Fibroblast of mammary gland (primary cell): ENCODE measurements around the gene CPM.

Experiments used
- DNase-seq: peaks from one replicate; pipeline ENCODE4 v3.0.0-alpha.2; 2010; ENCODE audit warnings: low read depth
- H3K4me3 ChIP-seq: 2 replicates; pipeline ENCODE4 v1.5.1; 2011; ENCODE audit warnings: low read depth, mild to moderate bottlenecking, low read length, moderate library complexity; ENCODE audit not compliant: control insufficient read depth
- CTCF ChIP-seq: conservative IDR thresholded peaks from 2 replicates; pipeline ENCODE4 v1.5.1; 2011; ENCODE audit warnings: low read depth, low read length, inconsistent platforms; ENCODE audit not compliant: control insufficient read depth, insufficient read depth

CPM gene

GRCh38 chr12:68963856-68964745, 31.1 kb upstream of the CPM start:
- peak; percentile 18 for DNase-seq
- H3K4me3 ChIP-seq = no peak overlapping the region
- no peak for TF ChIP-seq CTCF

GRCh38 chr12:68962877-68963855, 30.2 kb upstream of the CPM start:
- no peak for TF ChIP-seq CTCF
- DNase-seq = peak; percentile 59
- no peak overlapping the region for H3K4me3 ChIP-seq

- no peak overlapping the region for H3K4me3 ChIP-seq
- DNase-seq = peak; percentile 39
- TF ChIP-seq CTCF = no peak
Observed at GRCh38 chr12:68959891-68960464, 27.0 kb upstream of the CPM start.

- no peak for DNase-seq
- TF ChIP-seq CTCF = no peak
- no peak overlapping the region for H3K4me3 ChIP-seq
Observed at GRCh38 chr12:68959143-68959858, 26.3 kb upstream of the CPM start.

- H3K4me3 ChIP-seq = no peak overlapping the region
- no peak for DNase-seq
- TF ChIP-seq CTCF = no peak
Observed at GRCh38 chr12:68958322-68958721, 25.4 kb upstream of the CPM start.

- no peak overlapping the region for H3K4me3 ChIP-seq
- DNase-seq = no peak
- TF ChIP-seq CTCF = no peak
Observed at GRCh38 chr12:68957273-68957672, 24.3 kb upstream of the CPM start.
